CD4-positive, alpha-beta T cell treated with Interleukin-15 for 4 hours (primary cell): Measurements from ENCODE around the gene SLC28A1.
"Not testable (repeated sequence)": the region's sequence is repeated elsewhere in the genome, so short reads cannot be mapped to it uniquely, and the experiment has no call there.

Experiments
- DNase-seq: peaks from one replicate; pipeline ENCODE4 v3.0.0-alpha.2; 2020; ENCODE audit warnings: low spot score

SLC28A1 gene

DNA sequence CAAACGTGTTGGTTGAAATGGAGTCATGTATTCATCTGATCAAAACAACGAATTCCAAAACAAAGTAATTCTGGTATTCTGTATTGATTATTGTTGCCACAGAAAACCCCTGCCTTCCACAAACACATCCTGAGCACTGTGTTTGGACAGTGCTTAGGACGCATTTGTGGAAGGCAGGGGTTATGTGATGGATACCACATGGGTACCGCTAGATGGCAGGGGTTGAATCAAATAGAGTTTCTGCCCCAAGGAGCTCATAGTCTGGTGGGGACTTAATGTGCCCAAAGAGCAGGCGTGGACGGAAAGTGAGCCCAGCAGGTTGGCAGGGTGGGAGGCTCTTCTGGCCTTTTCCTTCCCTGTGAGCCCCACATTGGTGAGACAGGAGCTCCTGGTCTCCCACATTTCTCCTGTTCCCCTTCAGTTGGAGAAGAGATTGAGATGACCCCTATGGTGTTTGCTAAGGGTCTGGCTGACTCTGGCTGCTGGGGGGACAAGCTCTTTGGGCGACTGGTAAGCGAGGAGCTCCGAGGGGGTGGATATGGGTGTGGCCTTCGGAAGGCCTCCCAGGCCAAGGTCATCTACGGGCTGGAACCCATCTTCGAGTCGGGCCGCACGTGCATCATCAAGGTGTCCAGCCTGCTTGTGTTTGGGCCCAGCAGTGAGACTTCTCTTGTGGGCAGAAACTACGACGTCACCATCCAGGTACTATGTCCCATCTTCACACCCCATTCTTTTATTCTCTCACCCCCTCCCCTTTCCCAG lies 22.1 kb upstream of the SLC28A1 start:
- DNase-seq, result no peak

DNA sequence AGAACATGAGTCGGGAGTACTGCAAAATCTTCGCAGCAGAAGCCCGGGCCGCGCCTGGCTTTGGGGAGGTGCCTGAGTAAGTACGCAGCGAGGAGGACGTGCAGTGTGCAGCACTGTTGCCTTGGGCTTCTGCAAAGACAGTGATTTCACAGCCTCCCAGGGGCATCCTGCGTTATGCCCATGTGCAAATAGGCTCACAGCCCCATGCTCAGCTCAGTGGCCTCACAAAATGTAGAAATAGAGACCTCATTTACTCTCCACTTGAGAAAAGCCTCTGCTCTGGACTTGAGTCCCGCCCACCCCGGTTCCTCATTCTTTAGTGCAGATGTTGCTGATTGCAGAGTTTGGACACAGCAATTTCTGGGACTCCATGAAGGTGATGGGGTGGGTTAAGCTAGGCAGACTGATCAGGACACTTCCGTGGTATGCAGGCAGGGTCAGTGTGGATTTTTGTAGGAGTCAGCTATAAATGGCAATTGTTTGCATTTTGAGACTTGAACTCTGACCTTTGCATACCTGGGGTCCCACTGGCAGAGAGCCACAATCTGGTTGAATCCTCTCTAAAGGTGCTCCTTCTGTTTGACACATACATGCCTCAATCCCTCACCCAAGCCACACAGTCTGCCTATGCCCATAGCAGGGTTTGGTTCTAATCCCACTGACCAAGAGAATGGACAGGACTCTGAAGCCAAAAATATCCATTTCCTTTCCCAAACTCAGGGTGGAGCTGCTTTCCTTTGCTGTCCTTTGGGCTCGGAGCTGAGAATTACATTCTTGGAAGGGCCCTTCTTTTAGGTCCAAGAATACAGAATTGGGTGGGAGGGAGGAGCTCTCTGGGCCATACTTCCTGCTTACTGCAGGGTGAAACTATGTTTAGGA lies 20.7 kb upstream of the SLC28A1 start:
- no peak for DNase-seq

DNA sequence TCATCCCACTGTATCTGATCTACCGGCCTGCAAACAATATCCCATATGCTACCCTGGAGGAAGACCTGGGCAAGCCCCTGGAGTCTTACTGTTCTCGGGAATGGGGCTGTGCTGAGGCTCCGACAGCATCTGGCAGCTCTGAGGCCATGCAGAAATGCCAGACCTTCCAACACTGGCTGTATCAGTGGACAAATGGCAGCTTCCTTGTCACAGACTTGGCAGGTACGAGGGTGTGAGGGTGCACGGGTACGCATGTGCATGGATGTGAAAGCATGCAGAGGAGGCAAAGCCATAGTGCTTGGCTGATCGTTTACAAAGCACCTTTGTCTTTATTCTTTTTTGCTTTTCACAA lies 20.0 kb upstream of the SLC28A1 start:
- DNase-seq, result no peak

- no peak for DNase-seq
Measured at GRCh38 chr15:84865074-84865569, 19.3 kb upstream of the SLC28A1 start.

- DNase-seq, result no peak
Measured at GRCh38 chr15:84868037-84868880, 16.2 kb upstream of the SLC28A1 start.

DNA sequence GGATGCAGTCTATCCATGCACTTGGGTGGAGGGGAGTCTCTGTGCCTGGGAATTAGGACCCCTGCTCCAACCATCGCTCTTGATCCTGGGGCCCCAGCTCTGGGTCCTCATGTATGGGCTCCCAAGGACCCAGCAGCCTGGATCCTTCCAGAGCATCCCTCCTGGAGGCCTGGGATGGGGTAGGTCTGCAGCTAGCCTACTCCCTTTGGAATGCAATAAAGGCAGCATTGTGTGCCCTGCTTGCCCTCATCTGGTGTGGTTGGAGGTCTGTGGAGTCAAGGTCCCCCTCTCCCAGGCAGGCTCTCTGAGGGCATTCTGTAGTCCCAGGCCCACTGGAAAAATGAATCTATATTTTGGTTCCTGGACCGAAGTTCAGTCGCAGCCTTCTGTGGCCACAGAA lies 15.0 kb upstream of the SLC28A1 start:
- no peak for DNase-seq

GRCh38 chr15:84871428-84871985 lies 13.0 kb upstream of the SLC28A1 start:
- no peak for DNase-seq

DNA sequence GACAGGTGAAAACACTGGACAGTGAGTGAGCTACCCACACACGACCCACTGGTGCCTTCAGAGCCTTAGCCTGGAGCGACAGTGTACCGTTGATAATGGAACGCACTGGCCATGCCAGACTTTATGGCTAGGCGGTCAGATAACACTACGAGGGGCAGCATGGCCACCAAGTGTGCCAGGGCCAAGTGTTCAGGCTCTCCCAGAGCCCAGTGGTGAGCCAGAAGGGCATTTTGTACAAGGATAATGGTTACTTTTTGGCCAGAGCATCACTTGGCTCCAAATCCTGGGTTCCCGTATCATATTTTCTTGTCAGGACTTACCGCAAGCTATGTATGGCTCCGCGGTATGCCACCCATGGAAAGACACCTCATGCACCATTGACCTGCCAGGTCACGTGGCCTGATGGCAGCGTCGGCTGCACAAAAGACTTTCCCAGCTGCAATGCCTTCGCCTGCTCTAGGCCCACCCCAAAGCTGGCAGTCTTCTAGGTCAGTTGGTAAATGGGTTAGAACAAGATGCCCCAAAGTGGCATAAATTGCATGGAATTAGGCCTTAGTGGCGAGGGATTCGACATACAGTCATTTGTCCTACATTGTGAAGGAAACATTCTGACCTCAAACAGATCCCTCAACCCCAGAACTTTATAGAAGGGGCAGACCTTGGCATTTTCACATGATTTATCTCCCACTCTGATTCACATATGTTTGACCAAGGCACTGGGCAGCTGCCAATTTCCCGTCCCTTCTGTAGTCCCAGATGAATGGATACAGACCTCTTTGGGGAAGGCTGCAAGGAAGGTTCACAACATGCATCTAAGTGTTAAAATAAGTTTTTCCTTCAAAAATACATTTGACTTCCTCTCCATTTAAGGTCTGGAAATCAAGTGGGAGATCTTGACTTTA lies 12.2 kb upstream of the SLC28A1 start:
- no peak for DNase-seq

DNA sequence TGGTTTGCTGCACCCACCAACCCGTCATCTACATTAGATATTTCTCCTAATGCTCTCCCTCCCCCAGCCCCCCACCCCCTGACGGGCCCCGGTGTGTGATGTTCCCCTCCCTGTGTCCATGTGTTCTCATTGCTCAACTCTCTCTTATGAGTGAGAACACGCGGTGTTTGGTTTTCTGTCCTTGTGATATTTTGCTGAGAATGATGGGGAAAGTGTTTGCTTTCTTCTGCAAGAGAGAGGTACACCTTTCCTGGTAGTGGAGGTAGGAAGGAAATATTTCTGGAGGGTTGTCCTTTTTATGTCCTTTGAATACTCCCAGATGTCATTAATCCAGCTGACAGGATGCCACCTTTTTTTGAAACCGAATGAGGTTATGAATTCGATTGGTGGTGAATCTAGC lies 10.5 kb upstream of the SLC28A1 start:
- DNase-seq, result no peak

DNA sequence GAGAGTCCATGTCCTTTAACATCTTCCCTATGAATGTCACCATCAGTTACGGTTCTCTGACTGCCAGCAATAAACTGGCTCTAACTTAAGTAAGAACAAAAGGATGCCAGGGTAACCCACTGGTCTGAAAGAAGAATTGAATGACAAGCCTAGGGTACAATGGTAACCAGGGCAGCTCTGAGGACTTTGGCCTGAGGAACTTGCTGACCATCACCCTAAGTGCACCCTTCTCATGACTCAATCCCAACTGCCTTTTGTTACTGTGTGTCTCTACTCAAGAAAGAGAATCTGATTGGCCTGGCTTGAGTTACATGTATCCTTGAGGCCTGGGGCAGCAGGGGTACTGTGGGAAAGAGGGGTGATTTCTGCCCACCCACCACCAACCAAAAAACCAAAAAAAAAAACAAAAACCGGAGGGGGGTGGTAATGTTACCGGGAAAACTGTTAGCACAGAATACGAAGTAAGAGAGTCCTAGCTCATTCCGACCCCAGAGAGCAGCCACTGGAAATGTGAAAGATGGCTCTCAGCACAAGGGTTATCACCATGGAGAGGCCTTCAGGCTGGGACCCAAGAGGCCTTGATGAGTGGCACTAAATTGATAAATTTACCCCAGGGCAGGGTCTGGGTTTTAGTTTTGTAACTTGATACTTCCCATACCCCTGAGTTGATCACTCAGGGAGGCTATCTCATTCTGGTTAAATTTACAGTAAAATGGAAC lies 9.3 kb upstream of the SLC28A1 start:
- DNase-seq, result no peak

DNA sequence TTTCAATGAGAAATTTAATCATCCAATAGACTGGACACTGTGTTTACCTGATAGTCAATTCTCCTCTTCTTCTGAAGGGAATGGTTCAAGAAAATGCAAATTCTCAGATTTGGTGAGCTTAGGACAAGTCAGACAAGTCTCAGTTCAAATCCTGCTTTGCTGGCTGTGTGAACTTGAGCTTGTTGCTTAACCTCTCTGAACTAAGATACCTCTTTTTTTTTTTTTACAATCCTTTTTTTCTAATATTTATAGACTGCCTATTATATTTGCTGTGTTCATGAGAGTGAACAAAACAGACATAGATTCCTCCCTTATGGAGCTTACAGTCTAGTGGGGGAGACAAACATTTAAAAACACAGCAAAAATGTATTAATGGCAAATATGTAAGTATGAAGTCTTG lies 8.2 kb upstream of the SLC28A1 start:
- no peak for DNase-seq

DNA sequence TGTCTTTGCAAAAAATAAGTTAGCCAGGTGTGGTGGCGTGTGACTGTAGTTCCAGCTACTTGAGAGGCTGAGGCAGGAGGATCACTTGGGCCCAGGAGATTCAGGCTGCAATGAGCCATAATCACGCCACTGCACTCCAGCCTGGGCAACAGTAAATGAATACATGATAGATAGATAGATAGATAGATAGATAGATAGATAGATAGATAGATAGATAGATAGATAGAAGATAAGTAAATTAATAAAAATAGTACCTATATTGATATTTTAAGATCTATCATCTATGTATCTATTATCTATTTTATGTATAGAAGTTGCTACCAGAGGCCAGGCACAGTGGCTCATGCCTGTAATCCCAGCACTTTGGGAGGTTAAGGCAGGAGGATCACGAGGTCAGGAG lies 6.8 kb upstream of the SLC28A1 start:
- DNase-seq, result not testable (repeated sequence)

- DNase-seq, result peak; percentile 49
Measured at GRCh38 chr15:84878504-84878903, 6.0 kb upstream of the SLC28A1 start.

DNA sequence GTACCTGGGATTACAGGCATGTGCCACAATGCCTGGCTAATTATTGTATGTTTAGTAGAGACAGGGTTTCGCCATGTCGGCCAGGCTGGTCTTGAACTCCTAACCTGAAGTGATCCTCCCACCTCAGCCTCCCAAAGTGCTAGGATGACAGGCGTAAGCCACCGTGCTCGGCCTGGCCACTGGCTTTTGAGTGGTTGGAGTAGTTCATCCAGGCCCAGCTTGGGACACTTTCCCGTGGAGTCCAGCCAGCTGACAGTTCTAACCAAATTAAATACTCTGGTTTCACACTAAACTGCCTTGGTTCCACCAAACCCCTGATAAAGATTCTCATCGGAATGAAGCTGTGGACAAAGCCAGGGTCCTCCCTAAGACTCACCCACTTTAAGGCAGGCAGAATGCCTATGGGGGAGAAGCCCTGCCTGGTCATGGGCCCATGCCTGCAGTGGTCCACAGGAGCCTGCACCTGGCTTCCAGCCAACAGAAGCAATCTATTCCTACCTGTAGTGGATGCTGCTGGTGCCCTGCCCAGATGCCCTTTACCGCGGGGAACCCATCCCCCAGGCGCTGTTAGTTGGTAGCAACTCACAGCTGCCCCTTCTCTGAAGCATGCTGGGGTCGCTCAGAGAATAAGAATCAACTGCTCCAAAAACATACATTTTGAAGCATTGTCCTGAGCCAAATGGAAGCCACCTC lies 5.2 kb upstream of the SLC28A1 start:
- no peak for DNase-seq

- no peak for DNase-seq
Measured at GRCh38 chr15:84880007-84880406, 4.5 kb upstream of the SLC28A1 start.

- no peak for DNase-seq
Measured at GRCh38 chr15:84880822-84881519, 3.5 kb upstream of the SLC28A1 start.

- DNase-seq, result no peak
Measured at GRCh38 chr15:84881520-84881830, 3.0 kb upstream of the SLC28A1 start.

GRCh38 chr15:84883466-84883865 lies 996 bp upstream of the SLC28A1 start:
- DNase-seq, result no peak

DNA sequence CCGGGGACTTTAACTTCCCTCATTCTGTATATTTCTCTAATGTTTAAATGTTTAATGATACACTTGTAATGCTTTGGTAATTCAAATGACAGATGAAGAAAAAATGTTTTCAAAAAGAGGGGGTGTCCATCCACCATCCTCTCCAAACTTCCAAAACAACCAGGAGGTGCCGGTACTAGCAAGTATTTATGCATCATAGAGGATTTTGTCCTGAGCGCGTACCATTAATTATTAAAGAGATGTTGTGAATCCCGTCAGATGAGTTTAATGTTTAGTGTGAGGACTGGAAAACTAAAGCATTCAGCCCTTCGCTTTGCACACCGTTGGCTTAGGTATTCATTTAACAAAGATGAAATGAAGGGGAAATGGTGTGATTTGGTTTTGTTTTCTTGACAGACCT lies 1.3 kb downstream of the SLC28A1 start:
- DNase-seq, result no peak
